GM12864 (cell line): ENCODE data around the gene SPAG17.
A peak's percentile ranks its signal among the peaks of the same experiment; 100 is the strongest.

Experiments
- DNase-seq: peaks from one replicate; pipeline ENCODE4 v3.0.0-alpha.2; 2011; ENCODE audit warnings: low read depth
- H3K4me3 ChIP-seq: 2 replicates; pipeline ENCODE4 v1.5.1; 2011; ENCODE audit warnings: mild to moderate bottlenecking, low read depth, low read length, control low read depth
- CTCF ChIP-seq: IDR thresholded peaks from 2 replicates; pipeline ENCODE4 v1.5.1; 2011; ENCODE audit warnings: low read depth, mild to moderate bottlenecking, moderate library complexity, low read length, control low read depth, inconsistent platforms; ENCODE audit errors: missing control alignments

Gene SPAG17

GRCh38 chr1:118093017-118093416 lies 92.0 kb downstream of the SPAG17 start:
- no peak for TF ChIP-seq CTCF
- DNase-seq: no peak
- no peak overlapping the region for H3K4me3 ChIP-seq

GRCh38 chr1:118090130-118090529 lies 94.9 kb downstream of the SPAG17 start:
- DNase-seq: no peak
- no peak overlapping the region for H3K4me3 ChIP-seq
- no peak for TF ChIP-seq CTCF

GRCh38 chr1:118085365-118085764 lies 99.7 kb downstream of the SPAG17 start:
- H3K4me3 ChIP-seq: no peak overlapping the region
- TF ChIP-seq CTCF: no peak
- DNase-seq: no peak

GRCh38 chr1:118084400-118084799 lies 100.6 kb downstream of the SPAG17 start:
- no peak for DNase-seq

GRCh38 chr1:118082984-118083383 lies 102.0 kb downstream of the SPAG17 start:
- TF ChIP-seq CTCF: no peak
- DNase-seq: no peak
- no peak overlapping the region for H3K4me3 ChIP-seq

More at GRCh38 chr1:118084400-118084799, 100.6 kb downstream of the SPAG17 start:
- no peak for TF ChIP-seq CTCF
- H3K4me3 ChIP-seq: no peak overlapping the region

- TF ChIP-seq CTCF: no peak
- H3K4me3 ChIP-seq: no peak overlapping the region; the same call in 1 of the 2 replicates
- peak; percentile 13 for DNase-seq
Measured at GRCh38 chr1:118081387-118081786, 103.6 kb downstream of the SPAG17 start.

- no peak for TF ChIP-seq CTCF
- DNase-seq: no peak
- no peak overlapping the region for H3K4me3 ChIP-seq
Measured at GRCh38 chr1:118077331-118078045, 107.5 kb downstream of the SPAG17 start.
